IMR-90 (cell line): ENCODE data around the gene METTL24. TPM values are rescaled to one million over a fixed set of nuclear protein-coding genes. Genes with fewer than 3 reads are reported as not detected.

Experiments used
- ATAC-seq: fragments of 200-7000 bp; cut with Tn5 transposase; 2 replicates; pipeline ENCODE4 v1.9.1; 2020; ENCODE audit warnings: low read depth, mild to moderate bottlenecking, moderate library complexity
- BruUV-seq: library from RNA; stranded (reverse); fragments of 400-500 nt; replicated peaks from 2 replicates; lab custom pipeline; 2021; lab: Mats Ljungman, UMichigan
- CTCF ChIA-PET: fragments of 300-600 bp; formaldehyde crosslinking; extraction: SDS; loops from one replicate; lab custom pipeline; 2021; ENCODE audit warnings: antibody characterized with exemption; lab: Yijun Ruan, JAX
- POLR2A ChIA-PET: fragments of 300-600 bp; sonication (Branson Sonifier 250); formaldehyde crosslinking; loops from one replicate; lab custom pipeline; 2022; ENCODE audit warnings: antibody characterized with exemption; ENCODE audit not compliant: unreplicated experiment; lab: Charles Lee
- DNase-seq: peaks from one replicate; pipeline ENCODE4 v3.0.0; 2013
- H2AFZ ChIP-seq: replicated peaks from 2 replicates; pipeline ENCODE3; 2013; ENCODE audit warnings: low read length, mild to moderate bottlenecking; ENCODE audit not compliant: poor library complexity
- H2AK5ac ChIP-seq: 2 replicates; pipeline ENCODE4 v1.6.1; 2013; ENCODE audit warnings: low read depth, low read length, inconsistent platforms
- H2AK9ac ChIP-seq: replicated peaks from 2 replicates; pipeline ENCODE3; 2013; ENCODE audit warnings: mild to moderate bottlenecking, low read depth, low read length, moderate library complexity; ENCODE audit not compliant: poor library complexity
- H2BK120ac ChIP-seq: 2 replicates; pipeline ENCODE4 v1.6.1; 2013; ENCODE audit warnings: low read depth, low read length, inconsistent platforms
- H2BK15ac ChIP-seq: 3 replicates; pipeline ENCODE4 v1.6.1; 2013; ENCODE audit warnings: low read depth, low read length, inconsistent platforms
- H2BK20ac ChIP-seq: 2 replicates; pipeline ENCODE4 v1.6.1; 2013; ENCODE audit warnings: low read depth, mild to moderate bottlenecking, inconsistent platforms, low read length, moderate library complexity
- H2BK5ac ChIP-seq: 2 replicates; pipeline ENCODE4 v1.6.1; 2013; ENCODE audit warnings: mild to moderate bottlenecking, low read depth, low read length, inconsistent platforms; ENCODE audit not compliant: poor library complexity, severe bottlenecking
- H3K14ac ChIP-seq: replicated peaks from 2 replicates; pipeline ENCODE4 v1.6.1; 2013; ENCODE audit warnings: low read depth, low read length, inconsistent platforms
- H3K18ac ChIP-seq: 2 replicates; pipeline ENCODE4 v1.6.1; 2013; ENCODE audit warnings: low read depth, low read length, control low read depth
- H3K23ac ChIP-seq: 2 replicates; pipeline ENCODE4 v1.6.1; 2013; ENCODE audit warnings: low read depth, low read length, inconsistent platforms
- H3K27ac ChIP-seq: 2 replicates; pipeline ENCODE4 v1.5.1; 2013; ENCODE audit warnings: mild to moderate bottlenecking, control low read depth, low read length; ENCODE audit not compliant: insufficient read depth
- H3K27me3 ChIP-seq: 2 replicates; pipeline ENCODE4 v1.6.1; 2013; ENCODE audit warnings: low read length; ENCODE audit not compliant: control insufficient read depth, insufficient read depth
- H3K36me3 ChIP-seq: 2 replicates; pipeline ENCODE4 v1.6.1; 2013; ENCODE audit warnings: low read length, mixed read lengths; ENCODE audit not compliant: control insufficient read depth, insufficient read depth
- H3K4ac ChIP-seq: 2 replicates; pipeline ENCODE4 v1.6.1; 2013; ENCODE audit warnings: low read depth, low read length, inconsistent platforms
- H3K4me1 ChIP-seq: 2 replicates; pipeline ENCODE4 v1.6.1; 2013; ENCODE audit warnings: low read length, mixed read lengths; ENCODE audit not compliant: control insufficient read depth, insufficient read depth
- H3K4me2 ChIP-seq: 2 replicates; pipeline ENCODE4 v1.6.1; 2013; ENCODE audit warnings: low read depth, mild to moderate bottlenecking, control low read depth, low read length, moderate library complexity
- H3K4me3 ChIP-seq: 2 replicates; pipeline ENCODE4 v1.5.1; 2013; ENCODE audit warnings: low read depth, mild to moderate bottlenecking, control low read depth, low read length, moderate library complexity; ENCODE audit not compliant: insufficient read depth
- H3K56ac ChIP-seq: 2 replicates; pipeline ENCODE4 v1.6.1; 2013; ENCODE audit warnings: low read length, inconsistent platforms; ENCODE audit not compliant: insufficient read depth; ENCODE audit errors: extremely low read depth
- H3K79me1 ChIP-seq, 2 experiments: 2 replicates each; pipeline ENCODE4 v1.6.1; 2013; ENCODE audit warnings: low read length in 2 of 2, inconsistent platforms in 1 of 2, low read depth in 1 of 2
- H3K9ac ChIP-seq: 2 replicates; pipeline ENCODE4 v1.6.1; 2013; ENCODE audit warnings: low read depth, low read length, control low read depth
- H3K9me1 ChIP-seq: 2 replicates; pipeline ENCODE4 v1.6.1; 2013; ENCODE audit warnings: low read length, inconsistent platforms; ENCODE audit not compliant: insufficient read depth
- H3K9me3 ChIP-seq: 2 replicates; pipeline ENCODE4 v1.6.1; 2013; ENCODE audit warnings: low read length; ENCODE audit not compliant: control insufficient read depth, insufficient read depth
- H4K20me1 ChIP-seq: 2 replicates; pipeline ENCODE4 v1.6.1; 2013; ENCODE audit warnings: low read length, inconsistent platforms; ENCODE audit not compliant: insufficient read depth
- H4K5ac ChIP-seq: 2 replicates; pipeline ENCODE4 v1.6.1; 2013; ENCODE audit warnings: mild to moderate bottlenecking, low read depth, low read length, control low read depth
- H4K8ac ChIP-seq, 2 experiments: 2 replicates each; pipeline ENCODE4 v1.6.1; 2013; ENCODE audit warnings: low read depth in 2 of 2, low read length in 2 of 2, control low read depth in 1 of 2, inconsistent platforms in 1 of 2
- H4K91ac ChIP-seq: 2 replicates; pipeline ENCODE4 v1.6.1; 2013; ENCODE audit warnings: low read depth, low read length, inconsistent platforms; ENCODE audit not compliant: insufficient read depth
- BHLHE40 ChIP-seq: fragments of 150-350 bp; IDR thresholded peaks from 2 replicates; pipeline ENCODE4 v1.6.1; 2016; ENCODE audit warnings: mild to moderate bottlenecking, low read depth, low read length
- CHD1 ChIP-seq: IDR thresholded peaks from 2 replicates; pipeline ENCODE4 v1.6.1; 2012; ENCODE audit warnings: low read depth, low read length, improper control_type of control experiment
- CTCF ChIP-seq: conservative IDR thresholded peaks from 2 replicates; pipeline ENCODE4 v1.5.1; 2012; ENCODE audit warnings: mild to moderate bottlenecking, low read depth, low read length, improper control_type of control experiment
- ELK1 ChIP-seq: fragments of 150-350 bp; IDR thresholded peaks from 2 replicates; pipeline ENCODE4 v1.6.1; 2016; ENCODE audit warnings: low read depth, mild to moderate bottlenecking, low read length, moderate library complexity, borderline replicate concordance
- MAFK ChIP-seq: IDR thresholded peaks from 2 replicates; pipeline ENCODE4 v1.6.1; 2012; ENCODE audit warnings: low read depth, low read length, improper control_type of control experiment
- MAZ ChIP-seq: IDR thresholded peaks from 2 replicates; pipeline ENCODE4 v1.6.1; 2012; ENCODE audit warnings: low read depth, mild to moderate bottlenecking, low read length, improper control_type of control experiment, moderate library complexity, borderline replicate concordance
- MXI1 ChIP-seq: IDR thresholded peaks from 2 replicates; pipeline ENCODE4 v1.6.1; 2012; ENCODE audit warnings: low read depth, mild to moderate bottlenecking, low read length, moderate library complexity, borderline replicate concordance
- POLR2A ChIP-seq: IDR thresholded peaks from 2 replicates; pipeline ENCODE4 v1.6.1; 2012; ENCODE audit warnings: mild to moderate bottlenecking, low read depth, low read length
- RAD21 ChIP-seq: IDR thresholded peaks from 2 replicates; pipeline ENCODE4 v1.6.1; 2012; ENCODE audit warnings: low read length, improper control_type of control experiment
- RCOR1 ChIP-seq: IDR thresholded peaks from 2 replicates; pipeline ENCODE4 v1.6.1; 2012; ENCODE audit warnings: mild to moderate bottlenecking, low read length, improper control_type of control experiment; ENCODE audit not compliant: insufficient replicate concordance
- RFX5 ChIP-seq: IDR thresholded peaks from 2 replicates; pipeline ENCODE4 v1.8.0; 2012; ENCODE audit warnings: low read depth, mild to moderate bottlenecking, low read length, moderate library complexity
- SMC3 ChIP-seq: fragments of 150-350 bp; IDR thresholded peaks from 2 replicates; pipeline ENCODE4 v1.6.1; 2016; ENCODE audit warnings: low read depth, mild to moderate bottlenecking, antibody characterized with exemption, low read length, moderate library complexity
- USF2 ChIP-seq: fragments of 150-350 bp; IDR thresholded peaks from 2 replicates; pipeline ENCODE4 v1.6.1; 2017; ENCODE audit warnings: mild to moderate bottlenecking, antibody characterized with exemption, low read length, low read depth
- WGBS, 2 experiments: methylation state at CpG; one replicate each; pipeline versions ENCODE4 v1.1.5 to v1.1.7; 2013; ENCODE audit warnings: missing lambda C conversion rate in 2 of 2; ENCODE audit not compliant: insufficient read length in 1 of 2; ENCODE audit errors: extremely low coverage in 2 of 2; 5-methylcytosine and 5-hydroxymethylcytosine counted together
- dilution Hi-C: fragments of 300-500 bp; cut with HindIII; formaldehyde crosslinking; loops from one replicate; pipeline ENCODE4 v1.14.3; 2018; ENCODE audit warnings: low sequenced_read_pairs; ENCODE audit not compliant: unreplicated experiment
- in situ Hi-C: fragments of 300-500 bp; cut with MboI; formaldehyde crosslinking; loops from 3 replicates; pipeline ENCODE4 v1.14.3; 2019; ENCODE audit warnings: low sequenced_read_pairs, inconsistent platforms, mixed read lengths
- intact Hi-C: fragments of 100-400 bp; cut with micrococcal nuclease; formaldehyde crosslinking; loops from 2 replicates; pipeline ENCODE4 v1.10.0; 2022
- polyA plus RNA-seq, 3 experiments: library from polyadenylated mRNA; depleted of rRNA; stranded (reverse); fragments of >200 nt; gene quantifications; 2 replicates each; pipeline ENCODE4 v1.2.3, GENCODE V29; 2012; ENCODE audit warnings: low replicate concordance in 1 of 3
- total RNA-seq: library from RNA; depleted of rRNA; stranded (reverse); fragments of >200 nt; gene quantifications from 2 replicates; pipeline ENCODE4 v1.2.3, GENCODE V29; 2012

METTL24 gene
- total and polyA plus RNA-seq, 2 of the 4 experiments (the other 2 are of a cell fraction), result not detected

GRCh38 chr6:110364364-110365105 lies 6.4 kb upstream of the METTL24 start:
- DNase-seq, result no peak

More at GRCh38 chr6:110364364-110365105, 6.4 kb upstream of the METTL24 start:
- no peak overlapping the region for H3K4ac ChIP-seq
- H2AK5ac ChIP-seq, result no peak overlapping the region
- no peak overlapping the region for H4K8ac ChIP-seq
- H3K23ac ChIP-seq, result no peak overlapping the region
- no TSS peak for BruUV-seq
- no peak overlapping the region for H4K91ac ChIP-seq
- no peak overlapping the region for H2BK120ac ChIP-seq
- H3K27me3 ChIP-seq, result peaks cover 44% of the 10 kb centered on the region
- POLR2A ChIA-PET, result no interaction called here
- peaks cover 5% of the 10 kb centered on the region for H3K9me3 ChIP-seq
- no peaks in the 10 kb centered on the region for H3K4me1 ChIP-seq
- no peak for ATAC-seq
- H2BK15ac ChIP-seq, result no peak overlapping the region
- no peaks in the 10 kb centered on the region for H4K20me1 ChIP-seq
- no peak overlapping the region for H3K27ac ChIP-seq
- H3K14ac ChIP-seq, result no peak overlapping the region
- H3K9me1 ChIP-seq, result no peaks in the 10 kb centered on the region
- no peak overlapping the region for H3K4me2 ChIP-seq
- H3K4me3 ChIP-seq, result no peak overlapping the region
- in situ Hi-C loops, result no loop called here
- no peak overlapping the region for H2BK5ac ChIP-seq
- no CpG with 5 or more reads among the region's 5 CpGs for WGBS, 2 experiments
- no peak overlapping the region for H3K9ac ChIP-seq
- H2AFZ ChIP-seq, result no peak overlapping the region
- dilution Hi-C loops, result no loop called here
- H3K56ac ChIP-seq, result no peak overlapping the region
- intact Hi-C loops, result no loop called here
- no peaks in the 10 kb centered on the region for H3K36me3 ChIP-seq
- no peak overlapping the region for H3K18ac ChIP-seq
- H2BK20ac ChIP-seq, result no peak overlapping the region
- CTCF ChIA-PET, result interaction anchor here (1.6 kb wide), 1 partner anchor 8 kb away, joined by 5 read pairs; no protein-coding TSS in a partner anchor
- no peak overlapping the region for H4K5ac ChIP-seq
- TF ChIP-seq MAZ (no peak), RAD21 (no peak), ELK1 (no peak), USF2 (no peak), POLR2A (no peak), MAFK (no peak), RCOR1 (no peak), CHD1 (no peak), RFX5 (no peak), MXI1 (no peak), CTCF (no peak), SMC3 (no peak), BHLHE40 (no peak)
- H3K79me1 ChIP-seq, result no peaks in the 10 kb centered on the region
- no peak overlapping the region for H2AK9ac ChIP-seq
